K562 (cell line): Measurements from ENCODE around the gene NALF2.

ENCODE experiments used
- ELF1 ChIP-seq: fragments of 200-800 bp; sonication (Bioruptor generic); IDR thresholded peaks from 2 replicates; pipeline ENCODE4 v1.6.1; 2016; ENCODE audit warnings: missing genetic modification characterization, missing compliant biosample characterization
- EP300 ChIP-seq: IDR thresholded peaks from 2 replicates; pipeline ENCODE4 v1.6.1; 2012; ENCODE audit warnings: low read length, improper control_type of control experiment
- MAFF ChIP-seq: IDR thresholded peaks from 2 replicates; pipeline ENCODE4 v1.6.1; 2012; ENCODE audit warnings: low read length, improper control_type of control experiment
- MYC ChIP-seq, 2 experiments: fragments of 250-450 bp in 1 of 2; sonication (Bioruptor Pico) in 1 of 2; IDR thresholded peaks; 2 replicates each; pipeline versions ENCODE4 v1.5.1 to v1.6.1; 2012 to 2021; ENCODE audit warnings: low read depth in 2 of 2, borderline replicate concordance in 1 of 2, improper control_type of control experiment in 1 of 2, low read length in 1 of 2, mild to moderate bottlenecking in 1 of 2, moderate library complexity in 1 of 2
- NEUROD1 ChIP-seq: fragments of 150-350 bp; IDR thresholded peaks from 2 replicates; pipeline ENCODE4 v1.6.1; 2014; ENCODE audit warnings: borderline replicate concordance, low read length, low read depth; ENCODE audit not compliant: partially characterized antibody
- POLR2AphosphoS5 ChIP-seq: IDR thresholded peaks from 2 replicates; pipeline ENCODE4 v1.6.1; 2011; ENCODE audit warnings: mild to moderate bottlenecking, low read depth, low read length, moderate library complexity; ENCODE audit not compliant: control insufficient read depth, insufficient read depth
- SPI1 ChIP-seq: IDR thresholded peaks from 2 replicates; pipeline ENCODE4 v1.6.1; 2011; ENCODE audit warnings: low read depth, low read length, control low read depth, borderline replicate concordance
- ZNF274 ChIP-seq: IDR thresholded peaks from 2 replicates; pipeline ENCODE4 v1.6.1; 2011; ENCODE audit warnings: low read depth, mild to moderate bottlenecking, low read length, moderate library complexity, borderline replicate concordance
- ZNF436 ChIP-seq: fragments of 250-450, 450-650 bp; sonication (Bioruptor Pico); formaldehyde crosslinking; IDR thresholded peaks from 2 replicates; pipeline ENCODE4 v1.7.0; 2020; ENCODE audit warnings: mild to moderate bottlenecking
- TF ChIP-seq, protein P1 (sequence below): sonication (generic); formaldehyde crosslinking; IDR thresholded peaks from 2 replicates; pipeline ENCODE4 v1.8.0; 2022; ENCODE audit warnings: mild to moderate bottlenecking, low read depth, missing genetic modification reagents
- TF ChIP-seq, protein P2 (sequence below), 3 experiments: IDR thresholded peaks in 2 of 3; conservative IDR thresholded peaks in 1 of 3; 2 replicates each; pipeline ENCODE4 v1.5.1; 2011 to 2012; ENCODE audit warnings: low read length in 3 of 3, mild to moderate bottlenecking in 3 of 3, control low read depth in 2 of 3, improper control_type of control experiment in 1 of 3, inconsistent platforms in 1 of 3, low read depth in 1 of 3, mixed read lengths in 1 of 3, moderate library complexity in 1 of 3; ENCODE audit not compliant: insufficient read depth in 2 of 3

DNA sequence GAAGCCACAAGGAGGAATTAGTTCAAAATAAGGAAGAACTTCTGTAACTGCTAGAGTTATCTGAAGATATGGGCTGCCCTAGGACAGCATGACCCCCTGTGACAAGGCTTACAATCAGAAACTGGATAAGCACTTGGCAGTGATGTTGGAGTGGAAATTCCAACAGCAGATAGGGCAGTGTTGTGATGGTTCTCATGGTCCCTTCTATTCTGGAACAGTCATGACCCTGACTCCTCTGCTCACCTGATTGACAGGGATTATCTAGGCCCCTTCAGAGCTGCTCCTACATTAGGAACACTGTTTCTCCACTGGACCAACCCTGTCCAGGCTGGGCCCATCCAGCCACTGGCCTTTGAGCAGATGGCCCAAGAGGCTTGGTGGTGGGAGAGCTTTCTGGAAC is 17.9 kb downstream of the NALF2 start:
- TF ChIP-seq ELF1 (tag) (no peak), MAFF (no peak), NEUROD1 (no peak), SPI1 (no peak), POLR2AphosphoS5 (no peak), MYC (IDR thresholded peaks at IDR 0.05; ENCODE audit: low read depth, low read length) (no peak), MYC (CRISPR knock-in tag; IDR thresholded peaks at IDR 0.05; ENCODE audit: borderline replicate concordance, low read depth) (no peak), ZNF436 (CRISPR knock-in tag) (no peak), ZNF274 (no peak), EP300 (no peak)
- TF ChIP-seq, protein P1, sequence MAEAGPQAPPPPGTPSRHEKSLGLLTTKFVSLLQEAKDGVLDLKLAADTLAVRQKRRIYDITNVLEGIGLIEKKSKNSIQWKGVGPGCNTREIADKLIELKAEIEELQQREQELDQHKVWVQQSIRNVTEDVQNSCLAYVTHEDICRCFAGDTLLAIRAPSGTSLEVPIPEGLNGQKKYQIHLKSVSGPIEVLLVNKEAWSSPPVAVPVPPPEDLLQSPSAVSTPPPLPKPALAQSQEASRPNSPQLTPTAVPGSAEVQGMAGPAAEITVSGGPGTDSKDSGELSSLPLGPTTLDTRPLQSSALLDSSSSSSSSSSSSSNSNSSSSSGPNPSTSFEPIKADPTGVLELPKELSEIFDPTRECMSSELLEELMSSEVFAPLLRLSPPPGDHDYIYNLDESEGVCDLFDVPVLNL (CRISPR knock-in tag): no peak
- TF ChIP-seq, protein P2, sequence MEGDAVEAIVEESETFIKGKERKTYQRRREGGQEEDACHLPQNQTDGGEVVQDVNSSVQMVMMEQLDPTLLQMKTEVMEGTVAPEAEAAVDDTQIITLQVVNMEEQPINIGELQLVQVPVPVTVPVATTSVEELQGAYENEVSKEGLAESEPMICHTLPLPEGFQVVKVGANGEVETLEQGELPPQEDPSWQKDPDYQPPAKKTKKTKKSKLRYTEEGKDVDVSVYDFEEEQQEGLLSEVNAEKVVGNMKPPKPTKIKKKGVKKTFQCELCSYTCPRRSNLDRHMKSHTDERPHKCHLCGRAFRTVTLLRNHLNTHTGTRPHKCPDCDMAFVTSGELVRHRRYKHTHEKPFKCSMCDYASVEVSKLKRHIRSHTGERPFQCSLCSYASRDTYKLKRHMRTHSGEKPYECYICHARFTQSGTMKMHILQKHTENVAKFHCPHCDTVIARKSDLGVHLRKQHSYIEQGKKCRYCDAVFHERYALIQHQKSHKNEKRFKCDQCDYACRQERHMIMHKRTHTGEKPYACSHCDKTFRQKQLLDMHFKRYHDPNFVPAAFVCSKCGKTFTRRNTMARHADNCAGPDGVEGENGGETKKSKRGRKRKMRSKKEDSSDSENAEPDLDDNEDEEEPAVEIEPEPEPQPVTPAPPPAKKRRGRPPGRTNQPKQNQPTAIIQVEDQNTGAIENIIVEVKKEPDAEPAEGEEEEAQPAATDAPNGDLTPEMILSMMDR (IDR thresholded peaks at IDR 0.05 in 2 of 3, conservative IDR thresholded peaks at IDR 0.05 in 1 of 3; ENCODE audit: insufficient read depth in 2 of 3, low read depth in 1 of 3, low read length in 3 of 3): no peak
